SU-DHL-6 (cell line): ENCODE measurements around the gene CTSZ.

Experiments used
- CTCF ChIP-seq: fragments of 200-600 bp; sonication (generic); IDR thresholded peaks from one replicate; pipeline ENCODE4 v1.5.1; 2017; ENCODE audit warnings: antibody characterized with exemption, mild to moderate bottlenecking, low read length, moderate library complexity; ENCODE audit not compliant: insufficient read depth, poor library complexity, severe bottlenecking
- EZH2phosphoT487 ChIP-seq: fragments of 200-600 bp; sonication (generic), shearing (Covaris generic); conservative IDR thresholded peaks from 2 replicates; pipeline ENCODE4 v1.6.1; 2018; ENCODE audit warnings: mild to moderate bottlenecking, antibody characterized with exemption, low read length, moderate library complexity, mixed read lengths

- TF ChIP-seq CTCF (no peak), EZH2phosphoT487 (no peak)
These were observed 8.4 kb downstream of the CTSZ start for GRCh38 chr20:58998656-58999055.
